ENCODE measurements around the gene P2RX7.
A peak's percentile ranks its signal among the peaks of the same experiment; 100 is the strongest.
"Not testable (repeated sequence)": the region's sequence is repeated elsewhere in the genome, so short reads cannot be mapped to it uniquely, and the experiment has no call there.

Gene P2RX7

DNA sequence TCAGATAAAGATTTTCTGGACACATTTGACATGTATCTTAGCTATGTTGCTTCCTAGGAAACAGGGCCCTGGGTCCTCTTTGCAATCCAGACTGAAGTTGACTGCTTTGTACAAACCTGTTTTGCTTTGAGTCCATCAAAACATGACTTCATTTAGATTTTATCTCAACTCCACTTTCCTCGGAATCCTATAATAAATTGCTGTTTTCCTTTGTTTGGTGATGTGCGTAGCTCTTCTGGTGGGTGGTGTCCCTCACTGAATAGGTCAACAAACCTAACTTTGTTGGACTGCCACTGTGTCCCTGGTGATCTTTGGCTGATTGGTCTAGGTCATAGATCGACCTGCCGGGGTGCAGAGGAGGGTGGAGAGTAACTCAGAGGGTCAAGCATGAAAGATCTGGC is 735 bp upstream of the P2RX7 start:
- H3K36me3 ChIP-seq (replicated peaks): no peaks in the 10 kb centered on the region
- no peak for DNase-seq (ENCODE audit: low spot score in 2 of 2)
- H3K4me1 ChIP-seq: no peaks in the 10 kb centered on the region
- H3K27me3 ChIP-seq (ENCODE audit: low read depth): no peaks in the 10 kb centered on the region
- in situ Hi-C loops (cut with MboI; ENCODE audit: low sequenced_read_pairs): no loop called here
- no peak overlapping the region for H3K4me3 ChIP-seq
- no peaks in the 10 kb centered on the region for H3K9me3 ChIP-seq

DNA sequence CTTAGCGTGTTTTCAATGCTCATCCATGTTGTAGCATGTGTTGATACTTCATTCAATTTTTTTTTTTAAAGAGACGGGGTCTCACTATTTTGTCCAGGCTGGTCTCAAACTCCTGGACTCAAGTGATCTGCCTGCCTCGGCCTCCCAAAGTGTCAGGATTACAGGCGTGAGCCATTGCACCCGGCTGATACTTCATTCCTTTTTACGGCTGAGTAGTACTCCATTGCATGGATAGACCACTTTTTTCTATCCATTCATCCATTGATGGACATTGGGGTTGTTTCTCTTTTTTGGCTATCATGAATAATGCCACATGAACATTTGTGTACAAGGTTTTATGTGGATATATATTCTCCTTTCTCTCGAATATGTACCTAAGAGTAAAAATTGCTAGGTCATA is 1.2 kb downstream of the P2RX7 start:
- no peak for DNase-seq (ENCODE audit: low spot score in 2 of 2)
- Histone ChIP-seq H3K36me3 (replicated peaks) (no peaks in the 10 kb centered on the region), H3K9me3 (no peaks in the 10 kb centered on the region), H3K4me3 (no peak overlapping the region), H3K4me1 (no peaks in the 10 kb centered on the region), H3K27me3 (ENCODE audit: low read depth) (no peaks in the 10 kb centered on the region)
- in situ Hi-C loops (cut with MboI; ENCODE audit: low sequenced_read_pairs): no loop called here

- in situ Hi-C loops (cut with MboI; ENCODE audit: low sequenced_read_pairs): no loop called here
- H3K4me1 ChIP-seq: no peaks in the 10 kb centered on the region
- no peaks in the 10 kb centered on the region for H3K27me3 ChIP-seq (ENCODE audit: low read depth)
- H3K9me3 ChIP-seq: no peaks in the 10 kb centered on the region
- H3K4me3 ChIP-seq: no peak overlapping the region
- H3K36me3 ChIP-seq (replicated peaks): no peaks in the 10 kb centered on the region
- DNase-seq (ENCODE audit: low spot score in 2 of 2): no peak
Observed at GRCh38 chr12:121135320-121135719, 2.6 kb downstream of the P2RX7 start.

- Histone ChIP-seq H3K9me3 (no peaks in the 10 kb centered on the region), H3K4me1 (no peaks in the 10 kb centered on the region), H3K27me3 (ENCODE audit: low read depth) (no peaks in the 10 kb centered on the region), H3K36me3 (replicated peaks) (no peaks in the 10 kb centered on the region), H3K4me3 (no peak overlapping the region)
- in situ Hi-C loops (cut with MboI; ENCODE audit: low sequenced_read_pairs): no loop called here
- DNase-seq (ENCODE audit: low spot score in 2 of 2): no peak
Observed at GRCh38 chr12:121137512-121137911, 4.8 kb downstream of the P2RX7 start.

GRCh38 chr12:121138284-121138683 is 5.6 kb downstream of the P2RX7 start:
- Histone ChIP-seq H3K27me3 (ENCODE audit: low read depth) (no peaks in the 10 kb centered on the region), H3K9me3 (no peaks in the 10 kb centered on the region), H3K4me1 (no peaks in the 10 kb centered on the region), H3K36me3 (replicated peaks) (no peaks in the 10 kb centered on the region), H3K4me3 (no peak overlapping the region)
- DNase-seq (ENCODE audit: low spot score in 2 of 2): peak in 1 of 2 experiments; percentile 15
- in situ Hi-C loops (cut with MboI; ENCODE audit: low sequenced_read_pairs): no loop called here

GRCh38 chr12:121139286-121139685 is 6.6 kb downstream of the P2RX7 start:
- no peaks in the 10 kb centered on the region for H3K36me3 ChIP-seq (replicated peaks)
- H3K4me3 ChIP-seq: no peak overlapping the region
- in situ Hi-C loops (cut with MboI; ENCODE audit: low sequenced_read_pairs): no loop called here
- DNase-seq (ENCODE audit: low spot score in 2 of 2): no peak
- no peaks in the 10 kb centered on the region for H3K9me3 ChIP-seq
- no peaks in the 10 kb centered on the region for H3K27me3 ChIP-seq (ENCODE audit: low read depth)
- no peaks in the 10 kb centered on the region for H3K4me1 ChIP-seq

DNA sequence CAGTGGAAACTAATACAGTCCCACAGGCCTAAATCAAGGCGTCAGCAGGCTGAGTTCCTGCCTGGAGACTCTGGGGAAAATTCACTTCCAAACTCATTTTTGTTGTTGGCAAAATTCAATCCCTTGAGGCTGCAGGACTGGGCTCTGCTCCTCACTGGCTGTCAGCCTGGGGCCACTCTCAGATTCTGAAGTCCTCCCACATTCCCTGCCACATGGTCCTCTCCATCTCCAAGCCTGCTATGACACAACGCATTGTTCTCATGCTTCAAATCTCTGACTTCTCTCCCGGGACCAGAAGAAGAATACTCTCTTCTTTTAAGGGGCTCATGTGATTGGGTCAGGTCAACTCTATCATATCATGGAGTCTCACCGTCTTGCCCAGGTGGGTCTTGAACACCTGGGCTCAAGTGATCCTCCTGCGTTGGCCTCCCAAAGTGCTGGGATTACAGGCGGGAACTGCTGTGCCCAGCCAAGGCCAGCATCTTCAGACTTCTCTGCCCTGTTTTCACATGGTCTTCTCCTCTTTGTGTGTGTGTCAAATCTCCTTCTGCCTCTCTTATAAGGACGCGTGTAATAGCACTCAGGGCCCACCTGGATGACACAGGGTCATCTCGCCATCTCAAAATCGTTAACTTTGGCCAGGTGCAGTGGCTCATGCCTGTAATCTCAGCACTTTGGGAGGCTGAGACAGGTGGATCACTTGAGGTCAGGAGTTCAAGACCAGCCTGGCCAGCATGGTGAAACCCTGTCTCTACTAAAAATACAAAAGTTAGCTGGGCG is 9.7 kb downstream of the P2RX7 start:
- H3K4me3 ChIP-seq: no peak overlapping the region
- no peaks in the 10 kb centered on the region for H3K9me3 ChIP-seq
- H3K36me3 ChIP-seq (replicated peaks): no peaks in the 10 kb centered on the region
- H3K27me3 ChIP-seq (ENCODE audit: low read depth): no peaks in the 10 kb centered on the region
- in situ Hi-C loops (cut with MboI; ENCODE audit: low sequenced_read_pairs): no loop called here
- no peaks in the 10 kb centered on the region for H3K4me1 ChIP-seq
- no peak for DNase-seq (ENCODE audit: low spot score in 2 of 2)

DNA sequence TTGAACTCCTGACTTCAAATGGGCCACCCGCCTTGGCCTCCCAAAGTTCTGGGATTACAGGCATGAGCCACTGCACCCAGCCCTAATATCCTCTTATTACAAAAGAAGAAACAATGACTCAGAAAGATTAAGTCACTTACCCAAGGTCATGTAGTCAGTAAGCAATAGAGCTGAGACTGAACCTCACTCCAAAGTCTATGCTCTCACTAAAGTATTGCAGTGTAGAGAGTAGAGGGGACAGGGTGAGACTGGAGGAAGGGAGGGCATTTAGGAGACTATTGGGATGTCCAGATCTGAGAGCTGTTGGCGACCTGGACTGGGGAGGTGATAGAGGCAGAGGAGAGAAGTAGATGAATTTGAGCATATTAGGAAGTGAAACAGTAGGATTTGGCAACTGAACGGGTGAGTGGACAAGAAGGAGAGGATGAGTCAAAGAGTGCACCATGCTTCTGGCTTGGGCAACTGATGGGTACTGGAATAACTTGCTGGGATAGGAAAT is 11.8 kb downstream of the P2RX7 start:
- Histone ChIP-seq H3K9me3 (no peaks in the 10 kb centered on the region), H3K27me3 (ENCODE audit: low read depth) (no peaks in the 10 kb centered on the region), H3K4me3 (no peak overlapping the region), H3K4me1 (no peaks in the 10 kb centered on the region), H3K36me3 (replicated peaks) (no peaks in the 10 kb centered on the region)
- DNase-seq (ENCODE audit: low spot score in 2 of 2): no peak
- in situ Hi-C loops (cut with MboI; ENCODE audit: low sequenced_read_pairs): no loop called here

GRCh38 chr12:121145221-121145620 is 12.5 kb downstream of the P2RX7 start:
- in situ Hi-C loops (cut with MboI; ENCODE audit: low sequenced_read_pairs): no loop called here
- H3K27me3 ChIP-seq (ENCODE audit: low read depth): no peaks in the 10 kb centered on the region

GRCh38 chr12:121149289-121149688 is 16.6 kb downstream of the P2RX7 start:
- H3K4me3 ChIP-seq; H3K27me3 ChIP-seq (ENCODE audit: low read depth); DNase-seq (ENCODE audit: low spot score in 2 of 2); H3K4me1 ChIP-seq; H3K36me3 ChIP-seq (replicated peaks); H3K9me3 ChIP-seq; in situ Hi-C loops (cut with MboI; ENCODE audit: low sequenced_read_pairs): not testable (repeated sequence)

More at GRCh38 chr12:121145221-121145620, 12.5 kb downstream of the P2RX7 start:
- Histone ChIP-seq H3K4me1 (no peaks in the 10 kb centered on the region), H3K9me3 (no peaks in the 10 kb centered on the region), H3K4me3 (no peak overlapping the region), H3K36me3 (replicated peaks) (no peaks in the 10 kb centered on the region)
- DNase-seq (ENCODE audit: low spot score in 2 of 2): no peak

GRCh38 chr12:121154793-121155375 is 22.2 kb downstream of the P2RX7 start:
- in situ Hi-C loops (cut with MboI; ENCODE audit: low sequenced_read_pairs): no loop called here
- H3K9me3 ChIP-seq: no peaks in the 10 kb centered on the region
- no peak for DNase-seq (ENCODE audit: low spot score in 2 of 2)
- no peak overlapping the region for H3K4me3 ChIP-seq
- H3K4me1 ChIP-seq: no peaks in the 10 kb centered on the region
- no peaks in the 10 kb centered on the region for H3K27me3 ChIP-seq (ENCODE audit: low read depth)
- no peaks in the 10 kb centered on the region for H3K36me3 ChIP-seq (replicated peaks)

DNA sequence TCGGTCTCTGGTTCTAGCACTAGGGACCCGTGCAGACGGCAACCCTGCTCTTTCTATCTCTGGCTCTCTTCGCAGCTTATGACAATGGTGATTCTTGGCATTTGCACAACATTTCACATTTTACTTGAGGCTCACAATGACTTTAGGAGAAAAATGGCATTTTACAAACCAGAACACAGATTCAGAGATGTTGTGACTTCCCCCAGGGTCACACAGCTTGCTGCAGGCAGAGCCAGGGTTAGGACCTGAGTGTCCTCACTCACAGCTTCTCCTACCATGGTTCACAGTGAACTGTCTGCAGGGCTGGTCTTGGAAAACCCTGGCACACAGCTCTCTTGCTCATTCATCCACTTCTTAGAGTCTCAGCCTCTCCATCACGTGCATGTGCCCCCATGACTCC is 23.7 kb downstream of the P2RX7 start:
- Histone ChIP-seq H3K27me3 (ENCODE audit: low read depth) (no peaks in the 10 kb centered on the region), H3K9me3 (no peaks in the 10 kb centered on the region), H3K36me3 (replicated peaks) (no peaks in the 10 kb centered on the region), H3K4me1 (no peaks in the 10 kb centered on the region), H3K4me3 (no peak overlapping the region)
- no peak for DNase-seq (ENCODE audit: low spot score in 2 of 2)
- in situ Hi-C loops (cut with MboI; ENCODE audit: low sequenced_read_pairs): no loop called here

- in situ Hi-C loops (cut with MboI; ENCODE audit: low sequenced_read_pairs): no loop called here
- H3K9me3 ChIP-seq: no peaks in the 10 kb centered on the region
- no peak overlapping the region for H3K4me3 ChIP-seq
- no peak for DNase-seq (ENCODE audit: low spot score in 2 of 2)
- no peaks in the 10 kb centered on the region for H3K4me1 ChIP-seq
- H3K36me3 ChIP-seq (replicated peaks): no peaks in the 10 kb centered on the region
- 0 out of 2 replicates have a peak, but pooled peaks cover 2% of the 10 kb centered on the region for H3K27me3 ChIP-seq (ENCODE audit: low read depth)
Observed at GRCh38 chr12:121158085-121158484, 25.4 kb downstream of the P2RX7 start.

DNA sequence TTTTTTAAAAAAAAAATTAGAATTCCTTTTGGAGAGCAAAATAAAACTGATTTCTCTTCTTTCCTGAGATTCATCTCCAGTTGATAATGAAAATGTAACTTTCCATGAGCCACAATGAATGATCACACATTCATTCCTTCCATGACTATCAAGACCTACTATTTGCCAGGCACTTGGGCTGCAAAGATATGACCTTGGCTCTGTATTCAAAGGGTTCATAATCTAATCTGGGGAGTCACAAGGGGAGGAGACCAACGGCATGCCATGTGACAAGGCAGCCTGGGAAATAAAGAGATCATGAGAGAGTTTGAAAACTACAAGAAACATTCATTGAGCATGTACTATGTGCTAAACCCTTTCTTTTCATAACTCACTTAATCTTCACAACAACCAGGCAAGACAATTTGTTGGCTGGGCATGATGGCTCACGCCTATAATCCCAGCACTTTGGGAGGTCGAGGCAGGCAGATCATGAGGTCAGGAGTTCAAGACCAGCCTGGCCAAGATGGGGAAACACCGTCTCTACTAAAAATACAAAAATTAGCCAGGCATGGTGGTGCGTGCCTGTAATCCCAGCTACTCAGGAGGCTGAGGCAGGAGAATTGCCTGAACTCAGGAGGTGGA is 26.2 kb downstream of the P2RX7 start:
- in situ Hi-C loops (cut with MboI; ENCODE audit: low sequenced_read_pairs); H3K4me1 ChIP-seq; H3K36me3 ChIP-seq (replicated peaks); H3K4me3 ChIP-seq; H3K27me3 ChIP-seq (ENCODE audit: low read depth); DNase-seq (ENCODE audit: low spot score in 2 of 2); H3K9me3 ChIP-seq: not testable (repeated sequence)

Measured in HAP-1 (cell line).